Measurements from ENCODE around the gene GALNT2.

GALNT2 gene

DNA sequence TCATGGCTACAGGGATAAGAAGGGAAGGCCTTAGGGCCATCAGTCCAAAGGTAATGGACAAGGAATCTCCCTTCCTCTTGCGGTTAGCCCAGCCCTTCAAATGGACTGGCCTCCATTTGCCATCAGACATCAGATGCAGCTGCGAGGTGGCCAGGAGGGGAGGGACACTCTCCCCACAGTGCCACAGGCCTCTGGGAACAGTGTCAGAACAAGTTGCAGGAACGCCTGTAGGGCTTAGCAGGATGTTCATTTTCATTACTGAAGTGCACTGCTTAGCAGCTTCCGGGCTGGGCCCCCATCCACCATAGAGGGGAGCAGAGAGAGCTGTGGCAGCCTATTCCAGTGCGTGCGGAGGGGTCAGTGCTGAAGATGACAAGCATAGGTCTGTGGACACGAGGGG, 127.5 kb downstream of the GALNT2 start:
- intact Hi-C loops (cut with DNase I): no loop called here
- peak in 1 of 10 donors; percentile 27 for DNase-seq

DNA sequence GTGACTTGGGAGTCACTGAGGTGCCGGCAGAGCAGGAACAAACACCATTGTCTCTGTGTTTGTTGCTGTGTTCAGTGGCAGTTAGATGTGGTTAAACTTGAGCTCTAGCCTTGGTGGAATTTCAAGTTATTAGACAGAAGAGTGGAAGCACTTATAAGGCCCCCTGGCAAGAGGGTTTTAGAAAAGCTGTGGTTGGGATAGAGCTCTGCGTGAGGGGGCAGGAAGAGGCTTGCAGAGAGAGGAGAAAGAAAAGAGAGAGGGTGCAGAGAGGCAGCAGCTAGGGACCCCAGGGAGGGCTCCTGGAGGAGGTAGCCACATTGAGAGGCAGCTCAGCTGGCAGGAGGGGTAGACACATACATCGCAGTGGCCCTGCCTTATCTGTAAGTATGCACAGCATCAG, 128.2 kb downstream of the GALNT2 start:
- intact Hi-C loops (cut with DNase I): no loop called here
- DNase-seq: no peak

DNA sequence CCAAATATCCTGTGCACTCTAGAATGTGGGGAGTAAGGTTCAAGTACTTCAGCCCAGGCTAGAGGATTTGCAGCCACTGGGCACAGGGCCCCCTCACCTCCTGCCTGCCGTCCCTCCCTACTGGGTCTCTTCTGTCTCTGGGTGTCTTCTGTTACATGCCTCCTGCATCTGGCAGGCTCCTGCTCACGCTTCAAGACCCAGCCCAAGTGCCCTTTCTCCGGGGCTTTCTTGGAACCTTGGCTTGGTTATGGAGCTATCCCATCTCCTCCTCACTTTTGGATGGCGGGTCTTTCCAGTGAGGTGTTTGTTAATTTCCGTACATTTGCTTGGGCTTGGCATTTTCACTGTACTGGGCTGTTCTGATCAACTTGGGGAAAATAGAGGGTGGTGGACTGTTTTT, 129.0 kb downstream of the GALNT2 start:
- DNase-seq: no peak
- intact Hi-C loops (cut with DNase I): no loop called here

DNA sequence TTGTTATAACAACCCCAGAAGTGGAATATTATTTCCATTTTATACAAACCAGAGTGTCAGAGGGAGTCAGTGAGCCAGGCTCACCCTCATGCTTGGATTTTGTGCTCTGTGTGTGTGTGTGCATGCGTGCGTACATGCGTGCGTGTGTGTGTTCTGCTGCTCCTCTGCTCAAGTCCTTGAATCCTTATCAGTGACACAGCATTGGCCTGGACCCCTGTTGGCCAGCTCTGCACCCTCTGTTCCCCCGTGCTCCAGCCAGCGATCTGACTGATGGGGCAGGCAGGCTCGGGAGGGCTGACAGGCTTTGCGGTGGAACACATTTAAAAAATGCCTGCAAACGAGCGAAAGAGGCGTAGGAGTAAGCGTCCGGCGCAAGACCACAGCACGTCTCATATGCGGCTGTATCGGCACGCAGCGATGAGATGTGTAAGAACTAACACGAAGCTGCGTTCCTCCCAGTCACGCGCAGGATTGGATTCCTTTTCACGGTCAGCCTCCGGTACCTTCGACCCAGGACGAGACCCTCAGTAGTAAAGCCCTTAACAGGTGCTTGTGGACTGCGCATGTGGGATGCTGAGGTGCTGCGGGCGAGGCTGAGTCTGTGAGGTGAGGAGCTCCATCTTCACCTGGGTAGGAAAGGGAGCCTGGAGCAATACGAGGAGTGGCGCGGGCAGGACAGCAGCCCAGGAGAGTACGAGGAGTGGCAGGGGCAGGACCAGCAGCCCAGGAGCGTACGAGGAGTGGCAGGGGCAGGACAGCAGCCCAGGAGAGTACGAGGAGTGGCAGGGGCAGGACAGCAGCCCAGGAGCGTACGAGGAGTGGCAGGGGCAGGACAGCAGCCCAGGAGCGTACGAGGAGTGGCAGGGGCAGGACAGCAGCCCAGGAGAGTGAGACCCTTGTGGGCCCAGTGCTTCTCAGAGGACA, 130.9 kb downstream of the GALNT2 start:
- intact Hi-C loops (cut with DNase I): no loop called here
- DNase-seq: no peak

DNA sequence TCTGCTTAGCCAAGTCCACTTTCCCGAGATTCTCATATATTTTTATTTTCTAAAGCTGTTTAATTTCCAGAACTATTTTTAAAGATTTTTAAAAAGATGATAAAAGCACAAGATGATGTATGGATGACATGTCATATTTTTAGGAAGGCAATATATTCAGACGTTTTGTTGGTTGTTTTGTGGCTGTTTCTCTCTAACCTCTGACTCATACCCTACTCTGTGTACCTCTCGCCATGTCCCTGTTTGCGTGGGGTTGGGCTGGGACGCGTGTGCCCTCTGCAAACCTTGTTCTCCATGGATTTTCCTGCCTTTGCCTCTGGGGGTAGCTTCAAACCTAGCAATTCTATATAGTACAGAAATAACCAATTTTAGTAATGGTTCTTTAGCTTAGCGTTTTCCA, 132.0 kb downstream of the GALNT2 start:
- DNase-seq: no peak
- intact Hi-C loops (cut with DNase I): no loop called here

DNA sequence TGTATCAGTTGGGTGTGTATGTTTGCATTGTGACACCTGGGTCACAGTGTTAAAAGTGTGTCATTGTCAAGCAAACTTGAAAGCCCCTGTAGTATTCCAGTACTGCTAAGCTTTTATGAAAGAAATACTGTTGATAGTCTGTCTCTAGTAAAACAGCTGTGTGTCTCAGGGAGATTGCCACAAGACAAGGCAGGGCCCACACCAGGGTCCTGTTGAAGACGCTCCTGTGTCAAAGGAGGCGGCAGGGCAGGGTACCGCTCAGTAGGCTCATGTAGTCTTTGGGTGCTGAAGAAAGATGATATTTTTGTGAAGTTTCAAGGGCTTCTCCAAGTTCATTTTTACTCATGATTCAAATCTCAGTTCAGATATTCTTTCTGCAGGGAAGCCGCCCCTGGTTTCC, 132.5 kb downstream of the GALNT2 start:
- intact Hi-C loops (cut with DNase I): no loop called here
- no peak for DNase-seq

DNA sequence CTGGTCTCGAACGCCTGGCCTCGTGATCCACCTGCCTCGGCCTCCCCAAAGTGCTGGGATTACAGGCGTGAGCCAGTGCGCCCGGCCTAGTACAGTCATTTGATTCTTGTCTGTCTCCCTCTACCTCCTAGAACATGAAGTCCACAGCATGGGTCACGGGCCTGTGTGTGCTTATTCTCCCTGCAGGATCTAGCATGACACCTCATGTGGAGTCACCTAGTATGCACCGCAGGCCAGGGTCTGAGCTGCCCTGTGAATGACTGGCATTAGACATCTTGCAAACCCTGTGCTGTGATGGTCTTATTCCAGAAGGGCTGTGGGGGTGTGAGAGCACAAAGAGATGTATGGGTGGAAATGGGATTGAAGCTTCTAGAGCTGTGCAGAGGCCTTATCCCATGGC, 133.2 kb downstream of the GALNT2 start:
- no peak for DNase-seq
- intact Hi-C loops (cut with DNase I): no loop called here

DNA sequence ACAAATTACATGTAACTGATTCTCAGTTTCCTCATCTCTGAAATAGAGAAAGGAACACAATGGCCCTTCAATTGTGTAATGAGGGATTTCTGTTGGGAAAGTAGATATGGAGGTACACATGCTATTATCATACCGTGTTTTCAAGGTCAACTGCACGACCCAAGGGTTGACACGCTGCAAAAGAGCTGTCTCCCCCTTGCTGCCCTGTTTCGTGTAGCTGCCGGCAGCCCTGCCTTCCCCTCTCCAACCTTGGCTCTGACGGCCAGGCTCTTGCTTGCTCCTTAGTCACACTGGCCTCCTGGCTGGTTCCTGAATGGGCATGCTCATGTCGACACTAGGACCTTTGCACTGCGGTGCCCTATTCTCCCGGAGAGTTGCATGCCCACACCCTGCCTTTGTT, 134.4 kb downstream of the GALNT2 start:
- DNase-seq: no peak
- intact Hi-C loops (cut with DNase I): no loop called here

DNA sequence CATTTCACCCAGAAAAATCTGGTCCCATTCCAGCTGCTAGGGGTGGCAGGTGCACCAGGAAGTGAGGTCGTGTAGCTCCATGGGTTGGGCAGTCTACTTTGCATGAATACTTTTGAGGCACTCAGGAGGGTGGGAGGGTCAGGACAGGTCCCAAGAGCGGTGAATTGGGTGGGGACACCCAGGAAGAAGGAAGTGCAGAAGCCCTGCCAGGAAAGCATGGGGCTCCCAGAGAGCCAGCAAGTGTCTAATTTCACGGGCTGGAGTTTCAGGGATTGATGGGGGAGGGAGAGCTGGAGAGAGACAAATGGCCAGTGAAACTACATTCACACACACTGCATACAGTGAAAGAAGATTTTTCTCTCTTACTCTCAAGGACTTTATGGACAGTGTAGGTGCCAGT, 137.8 kb downstream of the GALNT2 start:
- intact Hi-C loops (cut with DNase I): no loop called here
- no peak for DNase-seq

DNA sequence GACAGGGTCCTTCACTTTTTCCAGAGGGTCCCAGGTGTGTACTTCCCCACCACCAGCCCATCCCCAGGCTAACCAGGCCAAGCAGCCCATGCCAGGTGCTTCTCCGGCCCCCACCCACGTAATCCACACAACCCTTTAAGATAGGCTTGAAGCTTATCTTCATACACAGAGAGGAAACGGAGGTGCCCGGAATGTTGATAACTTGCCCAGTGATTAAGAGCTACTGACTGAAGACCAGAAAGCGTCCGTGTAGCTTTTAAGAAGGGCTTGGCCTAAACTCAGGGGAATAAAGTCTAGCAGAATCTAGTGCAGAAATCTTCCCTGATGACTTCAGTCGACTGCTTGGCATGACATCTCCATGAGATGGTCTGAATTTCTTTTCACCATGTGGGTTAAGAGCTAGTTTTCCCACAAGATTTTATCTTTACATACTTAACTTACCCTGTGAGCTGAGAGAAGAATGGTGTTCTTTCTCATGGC, 138.7 kb downstream of the GALNT2 start:
- no peak for DNase-seq
- intact Hi-C loops (cut with DNase I): no loop called here

DNA sequence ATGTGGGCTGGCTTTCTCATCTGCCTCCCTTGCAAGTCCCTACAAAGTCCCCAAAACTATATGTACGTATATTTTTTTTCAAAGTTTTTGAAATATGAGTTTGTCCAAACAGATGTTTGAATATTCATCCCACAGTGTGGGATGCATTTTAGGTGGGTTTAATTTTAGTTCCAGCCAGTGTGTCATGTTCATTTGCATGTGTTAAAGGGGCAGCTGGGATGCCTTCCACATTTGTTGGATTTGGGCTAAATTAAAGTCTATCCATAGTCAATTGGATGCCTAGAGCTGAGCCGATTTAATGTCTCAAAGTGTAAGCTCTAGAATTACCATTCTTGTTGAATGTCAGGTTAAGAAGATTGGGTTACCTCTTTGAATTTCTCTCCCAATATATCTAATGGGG, 139.2 kb downstream of the GALNT2 start:
- intact Hi-C loops (cut with DNase I): no loop called here
- no peak for DNase-seq

DNA sequence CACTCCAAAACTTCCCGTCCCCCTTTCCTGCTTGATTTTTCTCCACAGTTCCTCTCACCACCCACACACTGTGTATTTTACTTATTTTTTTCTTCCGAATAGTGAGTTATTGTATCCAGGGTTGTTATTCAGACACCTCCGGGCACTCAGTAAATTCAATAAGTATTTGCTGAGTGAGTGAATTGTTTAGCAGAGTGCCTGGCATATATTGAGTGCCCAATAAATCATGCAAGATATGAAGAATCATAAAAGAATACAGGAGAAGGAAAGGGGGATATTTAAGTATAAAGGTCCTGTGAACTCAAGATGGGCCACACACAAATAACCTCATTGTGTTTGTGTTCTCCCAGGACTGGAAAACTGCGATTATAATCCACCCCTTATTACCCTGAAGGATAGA, 139.9 kb downstream of the GALNT2 start:
- intact Hi-C loops (cut with DNase I): no loop called here
- DNase-seq: no peak

DNA sequence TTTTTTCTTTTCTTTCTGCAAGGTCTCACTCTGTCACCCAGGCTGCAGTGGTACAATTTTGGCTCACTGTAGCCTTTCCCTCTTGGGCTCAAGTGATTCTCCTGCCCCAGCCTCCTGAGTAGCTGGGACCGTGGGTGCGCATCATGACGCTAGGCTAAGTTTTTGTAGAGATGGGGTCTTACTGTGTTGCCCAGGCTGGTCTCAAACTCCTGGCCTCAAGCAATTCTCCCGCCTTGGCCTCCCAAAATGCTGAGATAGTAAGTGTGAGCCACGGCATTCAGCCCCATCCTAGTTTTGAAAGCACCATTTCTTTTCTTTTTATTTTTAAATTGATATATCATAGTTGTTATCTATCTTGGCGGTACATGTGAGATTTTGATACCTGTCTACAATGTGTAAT, 140.6 kb downstream of the GALNT2 start:
- intact Hi-C loops (cut with DNase I): no loop called here
- no peak for DNase-seq

DNA sequence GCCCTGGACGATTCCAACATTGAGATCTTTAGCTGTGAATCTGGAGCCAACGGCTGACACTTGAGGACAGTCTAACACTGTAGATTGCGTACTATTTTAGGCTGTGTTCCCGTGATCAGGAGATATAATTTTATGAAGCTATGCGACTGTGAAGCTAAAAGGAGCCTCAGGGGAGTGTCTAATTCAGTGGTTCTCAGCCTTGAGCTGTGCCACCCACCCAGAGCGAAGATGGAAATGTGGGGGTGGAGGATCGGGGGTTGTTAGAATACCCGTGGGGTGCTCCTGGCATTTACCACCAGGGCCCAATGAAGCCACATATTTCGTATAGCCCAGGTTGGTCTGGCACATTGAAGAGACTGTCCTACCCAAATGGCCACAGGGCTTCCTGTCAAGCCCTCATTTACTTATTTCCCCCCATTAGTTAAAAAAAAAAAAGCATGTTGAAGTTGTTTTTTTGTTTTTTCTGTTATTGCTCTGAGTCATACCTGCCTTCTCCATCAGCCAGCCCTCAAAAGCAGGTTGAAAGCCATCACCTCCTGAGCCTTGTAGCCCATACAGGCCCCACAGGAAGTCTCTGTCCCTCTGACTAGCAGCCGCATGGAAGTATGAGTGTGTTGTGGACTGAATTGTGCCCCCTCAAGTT, 141.7 kb downstream of the GALNT2 start:
- DNase-seq: no peak
- intact Hi-C loops (cut with DNase I): no loop called here

DNA sequence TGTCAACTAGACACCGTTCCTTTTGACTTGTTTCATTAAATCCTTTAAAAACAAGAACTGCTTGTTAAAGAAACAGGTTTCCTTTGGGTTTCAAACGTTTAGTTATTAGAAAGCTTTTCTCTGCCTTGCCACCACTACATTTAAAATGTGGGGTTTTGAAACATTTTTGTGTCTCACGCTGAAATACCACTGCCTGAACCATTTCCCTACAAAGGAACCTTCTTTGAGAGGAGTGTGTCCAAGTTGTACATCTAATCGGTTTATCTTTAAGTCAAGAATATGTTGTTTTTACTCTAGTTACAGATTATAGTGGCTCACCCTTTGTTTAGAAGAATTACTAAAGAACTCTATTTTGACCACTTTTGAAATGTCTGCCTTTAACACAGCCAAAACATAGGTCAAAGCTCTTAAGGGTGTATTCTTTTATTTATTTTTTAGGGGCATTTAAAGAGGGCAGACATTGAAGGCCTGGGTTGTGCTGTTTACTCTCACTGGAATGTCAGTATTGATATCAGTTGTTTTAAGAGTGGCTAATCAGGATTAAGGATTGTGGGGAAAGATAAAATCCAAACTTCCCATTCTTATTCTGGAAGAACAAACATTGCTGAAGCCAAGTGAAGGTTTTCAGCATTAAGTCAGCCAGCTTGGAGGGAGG, 143.4 kb downstream of the GALNT2 start:
- DNase-seq: no peak
- intact Hi-C loops (cut with DNase I): loop anchor here (10.0 kb wide), 1 partner anchor 146 kb away; the partner anchor contains the start of gene GALNT2

DNA sequence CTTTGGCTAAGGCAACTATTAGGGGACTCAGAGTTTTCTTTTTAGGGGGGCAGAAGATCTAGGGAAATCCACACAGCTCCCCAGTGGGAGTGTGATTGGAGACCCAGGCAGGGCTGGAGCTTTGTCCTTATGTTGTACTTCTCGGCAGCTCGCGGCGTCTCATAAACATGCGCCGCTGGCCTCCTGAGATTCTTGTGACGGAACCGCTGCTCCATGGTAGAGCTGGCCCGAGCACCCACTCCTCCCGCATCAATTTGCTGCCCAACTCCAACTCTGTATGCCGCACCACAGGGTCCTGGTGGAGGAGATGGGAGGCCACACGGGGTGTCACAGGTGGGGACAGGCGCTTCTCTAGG, 143.9 kb downstream of the GALNT2 start:
- no peak for DNase-seq
- intact Hi-C loops (cut with DNase I): loop anchor here (10.0 kb wide), 1 partner anchor 146 kb away; the partner anchor contains the start of gene GALNT2

DNA sequence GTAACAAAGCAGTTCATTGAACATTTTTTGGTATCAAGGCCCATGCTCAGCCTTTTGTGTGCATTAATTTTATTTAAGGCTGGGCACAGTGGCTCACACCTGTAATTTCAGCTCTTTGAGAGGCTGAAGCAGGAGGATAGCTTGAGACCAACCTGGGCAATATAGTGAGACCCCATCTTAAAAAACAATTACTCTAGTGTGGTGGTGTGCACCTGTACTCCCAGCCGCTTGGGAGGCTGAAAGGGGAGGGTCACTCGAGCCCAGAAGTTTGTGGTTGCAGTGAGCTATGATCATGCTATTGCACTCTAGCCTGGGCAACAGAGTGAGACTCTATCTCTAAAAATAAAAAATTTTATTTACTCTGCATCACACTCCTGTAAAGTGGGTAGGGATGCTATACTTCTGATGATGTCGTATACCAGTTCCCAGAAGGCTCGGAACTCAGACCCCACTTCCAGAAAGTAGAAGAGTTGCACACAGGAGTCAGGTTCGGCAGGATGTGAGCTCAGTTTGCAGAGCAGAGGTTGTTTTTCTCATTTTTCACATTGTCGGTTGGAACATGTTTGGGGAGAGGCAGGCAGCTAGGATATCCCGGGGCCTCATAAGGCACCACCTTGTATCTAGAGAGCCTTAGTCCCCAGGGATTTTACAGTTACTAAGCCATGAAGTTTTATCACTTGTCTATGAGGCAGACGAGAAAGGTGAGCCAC, 144.6 kb downstream of the GALNT2 start:
- intact Hi-C loops (cut with DNase I): loop anchor here (10.0 kb wide), 1 partner anchor 147 kb away; the partner anchor contains the start of gene GALNT2
- no peak for DNase-seq

DNA sequence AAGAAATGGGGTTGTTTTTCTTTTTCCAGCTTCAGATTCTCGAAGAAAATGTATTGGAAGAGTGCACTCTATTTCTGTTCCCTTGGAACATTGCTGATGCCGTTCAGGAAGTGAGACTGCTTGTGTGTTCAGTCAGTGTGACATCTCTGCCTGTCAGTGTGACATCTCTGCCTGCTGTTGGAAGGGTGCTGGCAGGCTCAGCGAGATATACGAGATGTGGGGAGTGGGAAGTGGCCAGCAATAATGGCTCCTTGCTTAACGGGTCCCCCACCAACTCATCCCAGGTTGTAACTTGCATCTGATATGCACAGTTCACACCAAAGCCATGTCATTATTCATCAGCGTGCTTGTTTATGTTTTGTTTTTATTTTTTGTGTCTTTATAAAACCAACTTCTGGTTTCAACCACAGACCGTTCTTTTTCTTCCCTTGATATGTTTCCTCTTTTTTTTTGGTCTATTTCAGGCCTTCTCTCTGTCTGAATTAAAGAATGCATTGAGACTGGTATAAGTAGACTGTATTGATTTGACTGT, 145.4 kb downstream of the GALNT2 start:
- DNase-seq: no peak
- intact Hi-C loops (cut with DNase I): loop anchor here (10.0 kb wide), 1 partner anchor 148 kb away; the partner anchor contains the start of gene GALNT2

DNA sequence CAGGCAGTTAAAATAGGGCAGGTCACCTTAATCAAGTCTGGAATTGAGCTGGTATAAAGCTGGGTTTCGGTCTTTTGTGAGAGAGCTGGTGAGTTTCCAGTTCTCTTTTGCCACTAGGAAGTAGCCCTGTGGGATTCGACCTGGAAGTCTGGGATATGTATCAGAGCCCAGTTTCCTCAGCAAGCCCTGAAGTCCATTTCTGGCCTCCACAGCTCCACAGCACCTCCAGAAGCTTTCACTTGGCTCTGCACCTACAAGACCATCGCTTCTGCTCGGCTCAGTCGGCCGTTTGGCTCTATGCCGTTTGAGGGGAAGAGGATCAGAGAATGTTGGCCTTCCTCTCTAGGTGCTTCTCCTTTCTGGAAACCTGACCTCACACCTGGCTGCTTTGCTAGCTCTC, 148.0 kb downstream of the GALNT2 start:
- intact Hi-C loops (cut with DNase I): loop anchor here (10.0 kb wide), 1 partner anchor 150 kb away; the partner anchor contains the start of gene GALNT2
- DNase-seq: peak in 8 of 10 donors; percentile 43 to 93 (median 63)

DNA sequence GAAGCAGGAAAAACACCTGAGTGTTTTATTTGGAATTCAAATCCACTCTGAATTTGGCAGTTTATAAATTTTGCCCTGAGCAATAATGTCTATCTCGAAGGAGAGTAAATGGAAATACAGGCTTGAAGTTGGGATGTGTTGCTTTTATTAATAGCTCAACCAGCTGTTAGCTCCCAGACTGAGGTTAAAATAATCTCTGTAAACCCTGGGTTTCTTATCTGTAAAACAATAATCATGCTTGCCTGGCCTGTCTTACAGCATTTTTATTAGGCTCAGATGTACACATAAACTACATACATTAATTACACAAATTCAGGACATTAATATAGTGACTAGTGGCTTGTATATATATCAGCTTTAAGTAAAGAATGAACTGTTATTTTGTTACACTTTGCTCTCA, 148.5 kb downstream of the GALNT2 start:
- intact Hi-C loops (cut with DNase I): loop anchor here (10.0 kb wide), 1 partner anchor 151 kb away; the partner anchor contains the start of gene GALNT2
- DNase-seq: no peak
